ENCODE measurements around the gene BCAR1. TPM values are rescaled to one million over a fixed set of nuclear protein-coding genes. Genes with fewer than 3 reads are reported as not detected.

Gene BCAR1
- total and polyA plus RNA-seq, 2 of the 13 experiments (the other 11 are each of a cell fraction or from before 2014, with no cell fraction given) = 48.1 to 51.7 TPM

GRCh38 chr16:75250089-75250808 lies 1.2 kb downstream of the BCAR1 start (continued):
- TF ChIP-seq THAP7 (CRISPR knock-in tag; IDR thresholded peaks at IDR 0.05) = no peak
- no peak for TF ChIP-seq ZNF33B (CRISPR knock-in tag; IDR thresholded peaks at IDR 0.05)
- peak; percentile 60; the same call in 1 of the 2 replicates for TF ChIP-seq ZMYM2 (CRISPR knock-in tag; IDR thresholded peaks at IDR 0.05)
- TF ChIP-seq CREBL2 (CRISPR knock-in tag; IDR thresholded peaks at IDR 0.05; ENCODE audit: borderline replicate concordance) = no peak
- no peak for TF ChIP-seq ZNF589 (CRISPR knock-in tag; conservative IDR thresholded peaks at IDR 0.05)
- TF ChIP-seq ZMYM3 (CRISPR knock-in tag; IDR thresholded peaks at IDR 0.05) = peak; percentile 4; the same call in 1 of the 2 replicates
- no peak for TF ChIP-seq ZNF17 (CRISPR knock-in tag; IDR thresholded peaks at IDR 0.05)
- TF ChIP-seq CHD4 (IDR thresholded peaks at IDR 0.05; ENCODE audit: borderline replicate concordance, low read length) = no peak
- no peak for TF ChIP-seq HOXA5 (CRISPR knock-in tag; IDR thresholded peaks at IDR 0.05)
- peak; percentile 47; the same call in 1 of the 2 replicates for TF ChIP-seq ZBTB38 (CRISPR knock-in tag; IDR thresholded peaks at IDR 0.05)
- TF ChIP-seq MEF2D (CRISPR knock-in tag; IDR thresholded peaks at IDR 0.05) = no peak
- TF ChIP-seq ZNF687 (CRISPR knock-in tag; IDR thresholded peaks at IDR 0.05) = no peak
- 0 out of 2 replicates have a peak, but pooled peaks have one; percentile 44 for TF ChIP-seq HDAC2 (CRISPR knock-in tag; IDR thresholded peaks at IDR 0.05)
- no peak for TF ChIP-seq ZNF800 (CRISPR knock-in tag; IDR thresholded peaks at IDR 0.05)
- no peak for TF ChIP-seq ZFP91 (CRISPR knock-in tag; IDR thresholded peaks at IDR 0.05; ENCODE audit: borderline replicate concordance)
- no peak for TF ChIP-seq ZNF704 (CRISPR knock-in tag; IDR thresholded peaks at IDR 0.05; ENCODE audit: borderline replicate concordance)
- no peak for TF ChIP-seq ZNF224 (CRISPR knock-in tag; IDR thresholded peaks at IDR 0.05)
- TF ChIP-seq IRF2 (CRISPR knock-in tag; IDR thresholded peaks at IDR 0.05) = no peak
- TF ChIP-seq POGZ (CRISPR knock-in tag; IDR thresholded peaks at IDR 0.05) = no peak
- TF ChIP-seq ZFAT (CRISPR knock-in tag; conservative IDR thresholded peaks at IDR 0.05) = no peak

All from HepG2 (cell line).